Endothelial cell of umbilical vein (primary cell): ENCODE measurements around the gene TTYH2. TPM values are rescaled to one million over a fixed set of nuclear protein-coding genes. Genes with fewer than 3 reads are reported as not detected.

Source experiments
- BruUV-seq: library from RNA; stranded (reverse); fragments of 400-500 nt; replicated peaks from 2 replicates; lab custom pipeline; 2021; lab: Mats Ljungman, UMichigan
- CTCF ChIA-PET: fragments of 300-600, 350-600 bp; sonication (Branson Sonifier 250); formaldehyde crosslinking; loops from one replicate; lab custom pipeline; 2021; ENCODE audit warnings: antibody characterized with exemption, inconsistent platforms; lab: Charles Lee
- POLR2A ChIA-PET: fragments of 300-600, 350-600 bp; sonication (Branson Sonifier 250); formaldehyde crosslinking; loops from one replicate; lab custom pipeline; 2021; ENCODE audit warnings: antibody characterized with exemption, inconsistent platforms; lab: Charles Lee
- DNase-seq: peaks from one replicate; pipeline ENCODE4 v3.0.0-alpha.2; 2011; ENCODE audit warnings: low read depth, low spot score
- FAIRE-seq: peaks from 2 replicates; lab custom pipeline; 2011; peaks lifted over from hg19 to GRCh38; lab: Jason Lieb, UNC
- H2AFZ ChIP-seq: 2 replicates; pipeline ENCODE4 v1.6.0; 2012; ENCODE audit warnings: low read depth, low read length, control low read depth, inconsistent platforms
- H3K27ac ChIP-seq: 2 replicates; pipeline ENCODE4 v1.5.1; 2011; ENCODE audit warnings: low read depth, mild to moderate bottlenecking, control low read depth, low read length, moderate library complexity; ENCODE audit not compliant: insufficient read depth
- H3K27me3 ChIP-seq, 2 experiments: 2 replicates each; pipeline versions ENCODE4 v1.6.0 to v1.6.1; 2011; ENCODE audit warnings: low read length in 2 of 2, mixed read lengths in 1 of 2; ENCODE audit not compliant: control insufficient read depth in 2 of 2, insufficient read depth in 2 of 2
- H3K36me3 ChIP-seq, 2 experiments: 2 replicates in 1 of 2; 3 replicates in 1 of 2; pipeline ENCODE4 v1.5.1; 2011; ENCODE audit warnings: low read length in 2 of 2, mild to moderate bottlenecking in 1 of 2, moderate library complexity in 1 of 2; ENCODE audit not compliant: control insufficient read depth in 2 of 2, insufficient read depth in 2 of 2; ENCODE audit errors: extremely low read depth in 1 of 2
- H3K4me1 ChIP-seq: 3 replicates; pipeline ENCODE4 v1.5.1; 2011; ENCODE audit warnings: mild to moderate bottlenecking, low read length; ENCODE audit not compliant: control insufficient read depth, insufficient read depth; ENCODE audit errors: extremely low read depth
- H3K4me2 ChIP-seq: 2 replicates; pipeline ENCODE4 v1.6.1; 2011; ENCODE audit warnings: low read length, control low read depth, mixed read lengths; ENCODE audit not compliant: insufficient read depth
- H3K4me3 ChIP-seq, 3 experiments: fragments of 200-600 bp in 1 of 3; sonication (generic), shearing (Covaris generic) in 1 of 3; replicated peaks in 1 of 3; 2 replicates each; pipeline ENCODE4 v1.5.1; 2011 to 2016; ENCODE audit warnings: control low read depth in 3 of 3, low read length in 3 of 3, mild to moderate bottlenecking in 2 of 3, inconsistent platforms in 1 of 3, low read depth in 1 of 3, moderate library complexity in 1 of 3; ENCODE audit not compliant: insufficient read depth in 1 of 3
- H3K79me2 ChIP-seq: 2 replicates; pipeline ENCODE4 v1.6.0; 2012; ENCODE audit warnings: low read length, inconsistent platforms; ENCODE audit not compliant: control insufficient read depth, insufficient read depth
- H3K9ac ChIP-seq: replicated peaks from 2 replicates; pipeline ENCODE3; 2011; ENCODE audit warnings: low read length, control low read depth; ENCODE audit not compliant: insufficient read depth; ENCODE audit errors: extremely low read depth
- H3K9me1 ChIP-seq: replicated peaks from 3 replicates; pipeline ENCODE4 v1.6.0; 2011; ENCODE audit warnings: mild to moderate bottlenecking, low read length; ENCODE audit not compliant: control insufficient read depth, insufficient read depth; ENCODE audit errors: extremely low read depth
- H3K9me3 ChIP-seq: replicated peaks from 2 replicates; pipeline ENCODE4 v1.5.1; 2012; ENCODE audit warnings: low read length, inconsistent platforms; ENCODE audit not compliant: control insufficient read depth, insufficient read depth
- H4K20me1 ChIP-seq: replicated peaks from 2 replicates; pipeline ENCODE3; 2011; ENCODE audit warnings: mild to moderate bottlenecking, low read length; ENCODE audit not compliant: control insufficient read depth, insufficient read depth; ENCODE audit errors: extremely low read depth
- CTCF ChIP-seq, 2 donors: IDR thresholded peaks; 1 replicate in 1 of 2; 2 replicates in 1 of 2; pipeline ENCODE4 v1.5.1; 2011; ENCODE audit warnings: low read length in 2 of 2, mild to moderate bottlenecking in 2 of 2, moderate library complexity in 2 of 2, control low read depth in 1 of 2, inconsistent platforms in 1 of 2, low read depth in 1 of 2; ENCODE audit not compliant: insufficient read depth in 1 of 2; ENCODE audit errors: extremely low read depth in 1 of 2
- EZH2 ChIP-seq: IDR thresholded peaks from 2 replicates; pipeline ENCODE4 v1.6.1; 2012; ENCODE audit warnings: borderline replicate concordance, low read depth, mild to moderate bottlenecking, moderate library complexity, low read length, inconsistent platforms; ENCODE audit not compliant: severe bottlenecking
- FOS ChIP-seq: IDR thresholded peaks from 2 replicates; pipeline ENCODE4 v1.6.1; 2011; ENCODE audit warnings: mild to moderate bottlenecking, low read length, moderate library complexity, borderline replicate concordance; ENCODE audit not compliant: insufficient read depth
- GATA2 ChIP-seq: IDR thresholded peaks from 2 replicates; pipeline ENCODE4 v1.7.0; 2011; ENCODE audit warnings: low read depth, mild to moderate bottlenecking, moderate library complexity, mixed read lengths, low read length; ENCODE audit not compliant: insufficient read length, insufficient read depth
- JUN ChIP-seq: IDR thresholded peaks from 2 replicates; pipeline ENCODE4 v1.6.1; 2011; ENCODE audit warnings: borderline replicate concordance, low read depth; ENCODE audit not compliant: insufficient read length, insufficient read depth
- MYC ChIP-seq: IDR thresholded peaks from one replicate; pipeline ENCODE4 v1.6.1; 2011; ENCODE audit warnings: mild to moderate bottlenecking, low read depth, low read length
- POLR2A ChIP-seq: IDR thresholded peaks from 2 replicates; pipeline ENCODE4 v1.6.1; 2012; ENCODE audit warnings: low read depth, mild to moderate bottlenecking, control low read depth, low read length
- POLR2AphosphoS5 ChIP-seq: IDR thresholded peaks from 2 replicates; pipeline ENCODE4 v1.6.1; 2012; ENCODE audit warnings: low read depth, mild to moderate bottlenecking, control low read depth, low read length, moderate library complexity; ENCODE audit not compliant: insufficient read depth
- dilution Hi-C: fragments of 300-500 bp; cut with MboI; formaldehyde crosslinking; loops from one replicate; pipeline ENCODE4 v1.15.0; 2019; ENCODE audit warnings: low sequenced_read_pairs; ENCODE audit not compliant: extremely low pct_ligation_motif_present
- intact Hi-C: fragments of 100-400 bp; cut with micrococcal nuclease; formaldehyde crosslinking; loops from one replicate; pipeline ENCODE4 v1.10.0; 2022
- polyA plus RNA-seq, 4 experiments: library from polyadenylated mRNA; depleted of rRNA in 3 of 4; stranded (reverse) in 3 of 4; unstranded in 1 of 4; fragments of >200 nt; gene quantifications; 2 replicates each; pipeline versions ENCODE4 v1.2.1 to v1.2.3, GENCODE V29; 2011 to 2012; ENCODE audit warnings: missing spikeins in 1 of 4
- total RNA-seq: library from RNA; stranded (reverse); gene quantifications from 2 replicates; pipeline ENCODE4 v1.2.3, GENCODE V29; 2021
- TF ChIP-seq, protein P1 (sequence below): IDR thresholded peaks from 2 replicates; pipeline ENCODE4 v1.6.1; 2011; ENCODE audit not compliant: insufficient read depth, insufficient read length

The TTYH2 gene
- total and polyA plus RNA-seq, 2 donors (not counting 3 experiments of a cell fraction or from before 2014, with no cell fraction given): 0.75 to 2.0 TPM

- DNase-seq (no peak), FAIRE-seq (no peak)
- Histone ChIP-seq H3K9me3 (no peaks in the 10 kb centered on the region), H3K4me2 (no peak overlapping the region), H3K27me3 (no peaks in the 10 kb centered on the region), H3K4me1 (no peaks in the 10 kb centered on the region), H3K27ac (no peak overlapping the region), H3K9ac (no peak overlapping the region), H3K36me3 (no peaks in the 10 kb centered on the region), H3K4me3 (no peak overlapping the region), H4K20me1 (no peaks in the 10 kb centered on the region), H3K79me2 (no peaks in the 10 kb centered on the region), H3K9me1 (no peaks in the 10 kb centered on the region), H2AFZ (no peak overlapping the region)
- TF ChIP-seq POLR2A: no peak
- TF ChIP-seq, protein P1, sequence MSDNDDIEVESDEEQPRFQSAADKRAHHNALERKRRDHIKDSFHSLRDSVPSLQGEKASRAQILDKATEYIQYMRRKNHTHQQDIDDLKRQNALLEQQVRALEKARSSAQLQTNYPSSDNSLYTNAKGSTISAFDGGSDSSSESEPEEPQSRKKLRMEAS: no peak
- no peak for TF ChIP-seq JUN
- no peak for TF ChIP-seq EZH2
- TF ChIP-seq MYC: no peak
- no peak for TF ChIP-seq CTCF (IDR thresholded peaks at IDR 0.05; ENCODE audit: extremely low read depth in 1 of 2, insufficient read depth in 1 of 2, low read depth in 1 of 2, low read length in 2 of 2)
- TF ChIP-seq GATA2: no peak
- TF ChIP-seq FOS: no peak
- no peak for TF ChIP-seq POLR2AphosphoS5
- dilution Hi-C loops: no loop called here
- ChIA-PET POLR2A (no interaction called here), CTCF (no interaction called here)
- no TSS peak for BruUV-seq
- intact Hi-C loops: no loop called here
Measured at GRCh38 chr17:74280093-74280513, 66.7 kb downstream of the TTYH2 start.
